T-helper 17 cell (primary cell): ENCODE measurements around the gene SLC49A3. TPM values are rescaled to one million over a fixed set of nuclear protein-coding genes. Genes with fewer than 3 reads are reported as not detected.
A peak's percentile ranks its signal among the peaks of the same experiment; 100 is the strongest.

Source experiments
- ATAC-seq: fragments of 150-1000 bp; cut with Tn5 transposase; 2 replicates; pipeline ENCODE4 v1.10.0; 2021; ENCODE audit warnings: mild to moderate bottlenecking, moderate library complexity
- DNase-seq, 3 donors: peaks; one replicate each; pipeline versions ENCODE4 v3.0.0 to v3.0.0-alpha.2; 2020 to 2021
- H3K9me3 ChIP-seq: one replicate; pipeline ENCODE4 v1.7.0; 2013; ENCODE audit warnings: low read length, mild to moderate bottlenecking; ENCODE audit not compliant: control insufficient read depth, poor library complexity, severe bottlenecking
- H3K27ac Mint-ChIP-seq: one replicate; pipeline ENCODE4 v1.8.0; 2022; ENCODE audit warnings: mild to moderate bottlenecking, moderate library complexity, mixed read lengths
- H3K27me3 Mint-ChIP-seq: one replicate; pipeline ENCODE4 v1.8.0; 2022; ENCODE audit warnings: mixed read lengths
- H3K36me3 Mint-ChIP-seq: one replicate; pipeline ENCODE4 v1.8.0; 2022; ENCODE audit warnings: low read depth, mixed read lengths
- H3K4me1 Mint-ChIP-seq: one replicate; pipeline ENCODE4 v1.8.0; 2022; ENCODE audit warnings: mild to moderate bottlenecking, mixed read lengths
- H3K4me3 Mint-ChIP-seq: one replicate; pipeline ENCODE4 v1.8.0; 2022; ENCODE audit warnings: mild to moderate bottlenecking, moderate library complexity, mixed read lengths
- total RNA-seq, 4 donors: library from RNA in 2 of 4; stranded (reverse) in 2 of 4; gene quantifications; one replicate each; pipeline ENCODE4 v1.2.3 and lab custom pipeline; 2022 to 2026

Gene SLC49A3
- total RNA-seq, 2 donors from 2014 or later: 1.1 to 2.7 TPM

DNA sequence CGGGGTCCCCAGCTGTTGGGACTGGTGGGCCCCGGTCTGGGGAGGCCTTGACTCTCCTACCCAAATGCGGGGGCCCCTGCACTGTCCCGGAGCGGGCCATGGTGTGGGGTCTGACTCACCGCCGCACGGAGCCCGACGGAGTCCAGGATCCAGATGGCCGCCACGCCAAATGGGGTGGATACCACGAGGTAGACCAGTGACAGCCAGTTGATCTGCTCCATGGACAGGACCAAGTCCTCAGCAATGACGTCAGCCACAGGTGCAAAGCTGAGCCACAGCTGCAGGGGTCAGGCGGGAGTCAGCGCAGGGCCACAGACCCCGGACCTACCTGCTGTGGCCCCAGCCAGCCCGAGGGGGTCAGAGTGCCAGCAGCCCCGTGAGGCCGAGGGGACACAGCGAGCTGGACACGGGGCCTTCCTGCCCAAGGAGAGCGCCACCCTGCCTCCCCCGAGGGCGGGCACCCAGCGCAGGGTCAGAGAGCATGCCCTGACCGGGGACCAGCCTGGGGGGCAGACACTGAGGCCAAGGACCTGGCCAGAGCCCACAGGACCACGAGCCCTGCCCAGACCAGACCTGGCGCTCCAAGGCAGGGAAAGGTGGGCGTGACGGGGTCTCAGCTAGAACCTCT lies 2.4 kb downstream of the SLC49A3 start:
- no peak for ATAC-seq
- no peak overlapping the region for H3K4me3 Mint-ChIP-seq

DNA sequence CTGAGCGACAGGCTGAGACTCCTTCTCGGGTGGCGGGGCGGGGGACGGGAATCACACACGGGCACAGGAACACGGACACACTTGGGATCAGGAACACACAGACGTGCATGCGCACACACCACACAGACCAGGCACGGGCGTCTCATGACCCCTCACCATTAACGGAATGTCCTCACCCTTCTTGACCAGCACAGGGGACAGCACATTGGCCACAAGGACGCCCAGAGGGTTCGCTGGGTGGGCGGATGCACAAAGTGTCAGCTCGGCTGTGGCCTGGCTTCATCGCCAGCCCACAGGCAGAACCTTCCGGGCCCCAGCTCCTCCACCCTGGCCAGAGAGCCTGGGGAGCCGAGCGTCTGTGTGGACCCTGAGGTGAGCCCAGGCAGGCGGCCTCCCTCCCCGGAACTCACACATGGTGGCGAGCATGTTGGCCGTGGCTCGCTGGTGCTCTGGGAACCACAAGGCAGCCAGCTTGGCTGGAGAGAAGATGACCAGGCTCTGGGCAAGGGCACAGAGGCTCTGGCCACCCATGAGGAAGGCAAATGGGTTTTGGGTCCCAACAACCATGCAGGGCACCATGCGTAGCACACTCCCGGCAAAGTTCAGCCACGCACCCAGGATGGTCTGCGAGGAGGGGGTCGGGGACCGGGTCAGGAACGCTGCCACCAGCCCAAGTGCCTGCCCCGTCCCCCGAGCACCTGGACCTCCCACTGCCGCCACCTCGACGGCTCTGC lies 3.1 kb downstream of the SLC49A3 start:
- DNase-seq: no peak
- no peak overlapping the region for H3K4me3 Mint-ChIP-seq
- peaks cover 14% of the 10 kb centered on the region for H3K27me3 Mint-ChIP-seq

More for the DNA sequence above, 2.4 kb downstream of the SLC49A3 start:
- no peaks in the 10 kb centered on the region for H3K9me3 ChIP-seq
- H3K27me3 Mint-ChIP-seq: peaks cover 14% of the 10 kb centered on the region
- H3K27ac Mint-ChIP-seq: no peak overlapping the region
- H3K36me3 Mint-ChIP-seq: no peaks in the 10 kb centered on the region
- DNase-seq: no peak
- H3K4me1 Mint-ChIP-seq: peaks cover 4% of the 10 kb centered on the region

DNA sequence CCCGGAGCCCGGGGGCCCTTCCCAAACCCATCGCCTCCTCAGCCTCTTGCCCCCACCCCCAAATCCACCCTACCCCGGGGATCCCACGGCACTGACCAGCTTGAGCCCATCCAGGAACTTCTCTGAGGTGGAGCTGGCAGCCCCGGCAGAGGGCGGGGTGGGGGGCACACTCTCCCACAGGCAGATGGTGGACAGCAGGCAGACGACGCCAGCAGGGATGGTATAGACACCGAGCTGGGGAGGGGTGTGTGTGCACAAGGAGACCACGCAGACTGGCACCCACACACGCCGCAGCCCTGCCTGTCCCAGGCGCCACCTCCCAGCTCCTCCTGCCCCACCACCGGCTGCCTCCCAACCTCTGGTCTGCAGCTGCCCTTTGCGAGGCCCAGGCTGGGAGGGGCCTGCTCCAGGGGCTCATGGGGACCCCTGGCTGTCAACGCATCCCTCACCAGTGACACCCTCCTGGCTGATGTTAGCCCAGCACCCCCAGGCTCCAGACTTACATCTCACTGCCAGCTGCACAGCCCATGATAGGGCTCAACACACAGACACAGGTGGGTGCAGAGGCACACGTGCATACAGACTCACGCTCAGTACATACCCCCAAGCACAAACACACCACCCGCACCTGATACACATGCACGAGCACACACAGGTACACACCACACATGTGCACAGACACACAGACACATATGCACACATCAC lies 4.2 kb downstream of the SLC49A3 start:
- H3K4me3 Mint-ChIP-seq: no peak overlapping the region
- no peaks in the 10 kb centered on the region for H3K9me3 ChIP-seq
- H3K27ac Mint-ChIP-seq: no peak overlapping the region
- no peak for ATAC-seq
- no peak for DNase-seq
- peaks cover 14% of the 10 kb centered on the region for H3K27me3 Mint-ChIP-seq
- no peaks in the 10 kb centered on the region for H3K36me3 Mint-ChIP-seq
- peaks cover 9% of the 10 kb centered on the region for H3K4me1 Mint-ChIP-seq

More for the DNA sequence above, 3.1 kb downstream of the SLC49A3 start:
- H3K4me1 Mint-ChIP-seq: peaks cover 4% of the 10 kb centered on the region
- ATAC-seq: no peak
- H3K36me3 Mint-ChIP-seq: no peaks in the 10 kb centered on the region
- no peak overlapping the region for H3K27ac Mint-ChIP-seq
- H3K9me3 ChIP-seq: no peaks in the 10 kb centered on the region

- no peaks in the 10 kb centered on the region for H3K36me3 Mint-ChIP-seq
- peaks cover 9% of the 10 kb centered on the region for H3K4me1 Mint-ChIP-seq
- H3K4me3 Mint-ChIP-seq: no peak overlapping the region
- no peaks in the 10 kb centered on the region for H3K9me3 ChIP-seq
- ATAC-seq (peak; percentile 30), DNase-seq (no peak)
- peaks cover 14% of the 10 kb centered on the region for H3K27me3 Mint-ChIP-seq
- H3K27ac Mint-ChIP-seq: no peak overlapping the region
Observed at GRCh38 chr4:683982-684622, 4.8 kb downstream of the SLC49A3 start.

DNA sequence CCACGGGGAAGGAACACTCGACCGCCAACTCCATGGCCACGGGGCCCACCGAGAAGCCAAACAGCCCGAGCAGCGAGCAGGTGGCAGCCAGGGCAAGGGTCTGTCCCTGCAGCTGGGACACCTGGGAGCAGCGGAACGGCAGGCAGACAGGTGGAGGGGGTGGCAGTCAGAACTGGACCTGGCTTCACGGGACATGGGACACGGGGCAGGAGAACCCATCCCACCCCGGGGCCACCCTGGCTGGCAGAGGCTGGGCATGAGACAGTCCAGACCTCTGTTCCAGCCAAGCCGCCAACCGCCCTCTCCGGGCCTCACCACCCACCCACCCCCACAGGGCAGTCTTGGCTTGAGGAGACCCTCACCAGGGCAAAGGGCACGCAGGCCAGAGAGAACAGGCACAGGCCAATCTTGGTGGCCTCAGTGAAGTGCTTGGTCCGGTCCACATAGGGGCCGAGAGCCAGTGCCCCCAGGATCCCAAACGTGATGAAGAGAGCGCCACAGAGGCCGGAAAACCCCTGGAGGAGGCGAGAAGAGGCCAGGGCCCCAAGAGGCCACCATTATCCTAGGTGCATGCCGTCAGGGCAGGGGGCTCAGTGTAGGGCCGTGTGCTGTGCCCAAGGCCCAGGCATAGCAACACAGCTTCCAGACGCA lies 5.6 kb downstream of the SLC49A3 start:
- no peak for ATAC-seq
- no peak for DNase-seq
- no peak overlapping the region for H3K4me3 Mint-ChIP-seq
- H3K4me1 Mint-ChIP-seq: peaks cover 9% of the 10 kb centered on the region
- H3K27ac Mint-ChIP-seq: no peak overlapping the region
- no peaks in the 10 kb centered on the region for H3K36me3 Mint-ChIP-seq
- no peaks in the 10 kb centered on the region for H3K9me3 ChIP-seq
- H3K27me3 Mint-ChIP-seq: peaks cover 14% of the 10 kb centered on the region

GRCh38 chr4:682490-683172 lies 6.3 kb downstream of the SLC49A3 start:
- no peak for DNase-seq
- H3K4me1 Mint-ChIP-seq: peaks cover 8% of the 10 kb centered on the region
- peaks cover 9% of the 10 kb centered on the region for H3K27me3 Mint-ChIP-seq
- no peaks in the 10 kb centered on the region for H3K36me3 Mint-ChIP-seq
- H3K4me3 Mint-ChIP-seq: peak overlapping the region; percentile 55
- no peaks in the 10 kb centered on the region for H3K9me3 ChIP-seq
- no peak for ATAC-seq
- no peak overlapping the region for H3K27ac Mint-ChIP-seq

DNA sequence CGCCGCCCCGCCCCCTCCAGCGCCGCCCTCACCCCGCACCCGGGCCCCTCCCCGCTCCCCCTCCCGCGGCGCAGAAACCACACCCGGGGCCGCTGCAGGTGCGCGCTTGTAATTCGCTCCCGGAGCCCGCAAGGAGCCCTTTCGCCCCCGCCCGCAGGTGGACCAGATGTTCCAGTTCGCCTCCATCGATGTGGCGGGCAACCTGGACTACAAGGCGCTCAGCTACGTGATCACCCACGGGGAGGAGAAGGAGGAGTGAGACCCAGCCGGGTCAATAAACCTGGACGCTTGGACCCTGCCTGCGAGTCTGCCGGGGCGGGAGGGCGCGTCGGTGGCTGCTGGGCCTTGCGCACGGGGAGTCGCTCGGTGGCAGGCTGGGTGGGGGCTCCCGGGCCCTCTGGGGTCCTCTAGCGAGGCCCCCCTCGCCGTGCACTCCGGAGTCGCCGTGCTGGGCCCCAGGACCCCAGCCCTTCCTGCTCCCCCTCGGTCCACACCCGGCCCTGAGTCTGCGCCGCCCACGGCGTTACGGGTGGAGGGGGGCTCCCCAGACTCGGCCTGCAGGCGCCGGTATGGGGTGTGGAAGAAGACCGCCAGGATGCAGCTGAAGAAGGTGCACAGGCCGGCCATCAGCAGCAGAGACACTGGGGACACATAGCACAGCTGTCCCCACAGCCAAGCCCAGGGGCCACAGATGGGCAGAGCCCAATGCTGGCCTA lies 7.1 kb downstream of the SLC49A3 start:
- ATAC-seq (peak; percentile 24), DNase-seq (peak in 2 of 3 donors; percentile 56 to 74)
- H3K4me1 Mint-ChIP-seq: peaks cover 7% of the 10 kb centered on the region
- H3K9me3 ChIP-seq: no peaks in the 10 kb centered on the region
- H3K27me3 Mint-ChIP-seq: peaks cover 7% of the 10 kb centered on the region
- H3K4me3 Mint-ChIP-seq: peak overlapping the region; percentile 55
- H3K27ac Mint-ChIP-seq: no peak overlapping the region
- no peaks in the 10 kb centered on the region for H3K36me3 Mint-ChIP-seq

DNA sequence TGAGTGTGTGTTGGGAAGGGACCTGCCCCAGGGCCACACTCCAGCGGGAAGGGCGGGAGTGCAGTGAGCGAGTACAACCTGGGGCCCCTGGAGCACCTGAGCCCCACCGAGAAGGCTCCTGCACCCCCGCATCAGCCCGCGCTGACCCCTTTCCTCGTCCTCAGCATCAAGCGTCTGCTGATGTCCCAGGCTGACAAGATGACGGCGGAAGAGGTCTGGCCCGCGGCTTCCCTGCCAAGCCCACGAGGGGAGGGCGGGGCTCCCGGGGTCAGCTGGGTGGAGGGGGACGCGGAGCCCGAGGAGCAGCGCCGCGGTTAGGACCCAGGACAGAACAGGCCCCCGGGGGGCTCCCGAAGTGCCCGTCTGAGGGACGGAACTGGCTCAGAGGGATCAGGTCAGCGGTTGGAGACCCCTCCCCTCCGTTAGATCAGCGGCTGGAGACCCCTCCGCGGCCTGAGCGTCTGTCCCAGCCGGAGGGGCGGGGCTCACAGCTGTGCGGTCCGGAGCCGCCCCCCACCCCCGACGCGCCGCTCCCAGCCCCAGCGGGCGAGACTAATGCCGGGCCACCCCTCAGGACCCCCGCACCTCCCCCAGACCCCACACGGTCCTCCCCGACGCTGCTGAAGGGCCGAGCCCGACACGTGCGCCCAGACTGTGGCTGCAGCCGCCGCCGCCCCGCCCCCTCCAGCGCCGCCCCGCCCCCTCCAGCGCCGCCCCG lies 7.9 kb downstream of the SLC49A3 start:
- DNase-seq (peak in 2 of 3 donors; percentile 47 to 52), ATAC-seq (peak; percentile 45)
- no peak overlapping the region for H3K27ac Mint-ChIP-seq
- H3K9me3 ChIP-seq: no peaks in the 10 kb centered on the region
- H3K27me3 Mint-ChIP-seq: peaks cover 7% of the 10 kb centered on the region
- no peaks in the 10 kb centered on the region for H3K36me3 Mint-ChIP-seq
- peaks cover 7% of the 10 kb centered on the region for H3K4me1 Mint-ChIP-seq
- peak overlapping the region; percentile 78 for H3K4me3 Mint-ChIP-seq

DNA sequence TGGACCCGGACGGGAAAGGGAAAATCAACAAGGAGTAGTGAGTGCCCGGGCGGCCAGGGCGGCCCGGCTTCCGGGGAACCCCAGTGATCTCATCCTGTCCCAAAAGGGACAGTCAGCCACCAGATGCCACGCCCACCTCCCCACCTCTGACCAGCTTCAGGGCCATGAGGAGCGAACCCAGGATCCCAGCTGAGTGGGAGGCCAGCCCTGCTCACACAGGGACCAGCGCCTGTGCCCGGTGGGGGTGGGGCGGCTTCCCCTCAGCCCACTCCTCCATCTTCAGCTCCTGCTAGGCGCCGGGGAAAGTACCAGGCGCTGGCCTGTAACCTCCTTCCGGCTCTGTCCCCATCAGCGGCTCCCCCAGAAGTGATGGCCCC lies 8.4 kb downstream of the SLC49A3 start:
- peak; percentile 21 for ATAC-seq
- Mint-ChIP-seq H3K27ac (no peak overlapping the region), H3K4me3 (peak overlapping the region; percentile 78), H3K27me3 (peaks cover 7% of the 10 kb centered on the region), H3K36me3 (no peaks in the 10 kb centered on the region), H3K4me1 (peaks cover 7% of the 10 kb centered on the region)
- no peaks in the 10 kb centered on the region for H3K9me3 ChIP-seq
- no peak for DNase-seq

GRCh38 chr4:680091-680490 lies 8.9 kb downstream of the SLC49A3 start:
- ATAC-seq: no peak
- Mint-ChIP-seq H3K36me3 (no peaks in the 10 kb centered on the region), H3K27me3 (peaks cover 3% of the 10 kb centered on the region), H3K4me1 (peaks cover 10% of the 10 kb centered on the region), H3K4me3 (peak overlapping the region; percentile 78), H3K27ac (no peak overlapping the region)
- DNase-seq: no peak
- no peaks in the 10 kb centered on the region for H3K9me3 ChIP-seq

- no peak for DNase-seq
- Mint-ChIP-seq H3K27ac (no peak overlapping the region), H3K36me3 (no peaks in the 10 kb centered on the region), H3K27me3 (no peaks in the 10 kb centered on the region), H3K4me1 (peaks cover 10% of the 10 kb centered on the region), H3K4me3 (peak overlapping the region; percentile 15)
- no peaks in the 10 kb centered on the region for H3K9me3 ChIP-seq
- ATAC-seq: no peak
Observed at GRCh38 chr4:679629-680028, 9.3 kb downstream of the SLC49A3 start.
